ENCODE results near the gene TPM2.

The TPM2 gene

GRCh38 chr9:35679091-35679490 is 10.6 kb downstream of the TPM2 start:
- DNase-seq (ENCODE audit: low spot score) = no peak

- DNase-seq (ENCODE audit: low spot score) = peak; percentile 94
These were observed 13.9 kb downstream of the TPM2 start for GRCh38 chr9:35675732-35676392.

GRCh38 chr9:35675204-35675603 is 14.5 kb downstream of the TPM2 start:
- DNase-seq (ENCODE audit: low spot score) = no peak

DNA sequence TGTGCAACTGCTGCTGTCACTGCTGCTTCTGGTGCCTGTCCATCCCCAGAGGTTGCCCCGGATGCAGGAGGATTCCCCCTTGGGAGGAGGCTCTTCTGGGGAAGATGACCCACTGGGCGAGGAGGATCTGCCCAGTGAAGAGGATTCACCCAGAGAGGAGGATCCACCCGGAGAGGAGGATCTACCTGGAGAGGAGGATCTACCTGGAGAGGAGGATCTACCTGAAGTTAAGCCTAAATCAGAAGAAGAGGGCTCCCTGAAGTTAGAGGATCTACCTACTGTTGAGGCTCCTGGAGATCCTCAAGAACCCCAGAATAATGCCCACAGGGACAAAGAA is 15.7 kb downstream of the TPM2 start:
- no peak for DNase-seq (ENCODE audit: low spot score)

DNA sequence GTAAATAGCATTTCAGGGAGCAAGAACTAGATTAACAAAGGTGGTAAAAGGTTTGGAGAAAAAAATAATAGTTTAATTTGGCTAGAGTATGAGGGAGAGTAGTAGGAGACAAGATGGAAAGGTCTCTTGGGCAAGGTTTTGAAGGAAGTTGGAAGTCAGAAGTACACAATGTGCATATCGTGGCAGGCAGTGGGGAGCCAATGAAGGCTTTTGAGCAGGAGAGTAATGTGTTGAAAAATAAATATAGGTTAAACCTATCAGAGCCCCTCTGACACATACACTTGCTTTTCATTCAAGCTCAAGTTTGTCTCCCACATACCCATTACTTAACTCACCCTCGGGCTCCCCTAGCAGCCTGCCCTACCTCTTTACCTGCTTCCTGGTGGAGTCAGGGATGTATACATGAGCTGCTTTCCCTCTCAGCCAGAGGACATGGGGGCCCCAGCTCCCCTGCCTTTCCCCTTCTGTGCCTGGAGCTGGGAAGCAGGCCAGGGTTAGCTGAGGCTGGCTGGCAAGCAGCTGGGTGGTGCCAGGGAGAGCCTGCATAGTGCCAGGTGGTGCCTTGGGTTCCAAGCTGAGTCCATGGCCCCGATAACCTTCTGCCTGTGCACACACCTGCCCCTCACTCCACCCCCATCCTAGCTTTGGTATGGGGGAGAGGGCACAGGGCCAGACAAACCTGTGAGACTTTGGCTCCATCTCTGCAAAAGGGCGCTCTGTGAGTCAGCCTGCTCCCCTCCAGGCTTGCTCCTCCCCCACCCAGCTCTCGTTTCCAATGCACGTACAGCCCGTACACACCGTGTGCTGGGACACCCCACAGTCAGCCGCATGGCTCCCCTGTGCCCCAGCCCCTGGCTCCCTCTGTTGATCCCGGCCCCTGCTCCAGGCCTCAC is 16.3 kb downstream of the TPM2 start, which contains the start of gene CA9:
TSS of gene CA9 (plus strand) at position 797 of the 893 bp plus-strand sequence. CDS start at position 829, 32 bp downstream.
- DNase-seq (ENCODE audit: low spot score) = no peak

GRCh38 chr9:35669331-35670145 is 20.2 kb downstream of the TPM2 start:
- no peak for DNase-seq (ENCODE audit: low spot score)

DNA sequence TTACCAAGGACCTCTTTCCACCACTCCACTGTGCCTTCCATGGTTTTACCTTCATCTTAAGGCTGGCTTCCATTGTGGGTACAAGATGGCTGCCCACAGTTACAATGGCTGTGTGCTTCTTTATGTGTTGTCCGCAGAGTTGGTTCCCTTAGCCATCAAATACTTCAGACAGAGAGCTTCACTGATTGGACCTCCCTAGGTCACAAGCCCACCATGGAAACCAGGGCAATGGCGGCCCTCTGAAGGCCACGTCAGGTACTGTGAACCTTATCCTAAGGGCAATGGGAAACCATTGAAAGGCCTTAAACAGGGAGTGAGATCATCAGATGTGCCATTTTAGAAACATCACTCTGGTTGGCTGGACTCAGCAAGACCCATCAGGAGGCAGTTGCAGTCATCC is 21.8 kb downstream of the TPM2 start:
- DNase-seq (ENCODE audit: low spot score) = no peak

DNA sequence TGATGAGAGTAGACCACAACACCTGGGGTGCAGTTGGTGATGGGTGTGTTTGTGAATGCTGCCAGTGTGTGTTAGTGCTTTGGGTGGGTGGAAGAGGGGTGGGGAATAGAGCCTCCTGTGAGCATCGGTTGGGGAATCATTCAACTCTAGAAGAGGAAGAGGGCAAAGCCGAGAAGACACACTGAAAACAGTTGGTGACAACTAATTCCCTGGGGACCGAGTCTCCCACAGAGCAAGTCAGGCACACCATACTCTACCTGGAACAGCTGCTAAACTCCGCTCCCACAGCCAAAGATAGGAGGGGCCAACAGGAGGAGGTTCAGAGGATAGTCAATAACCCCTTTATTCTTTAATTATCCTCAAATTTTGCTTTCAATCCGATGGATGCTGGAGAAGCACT is 23.2 kb downstream of the TPM2 start:
- DNase-seq (ENCODE audit: low spot score) = no peak

DNA sequence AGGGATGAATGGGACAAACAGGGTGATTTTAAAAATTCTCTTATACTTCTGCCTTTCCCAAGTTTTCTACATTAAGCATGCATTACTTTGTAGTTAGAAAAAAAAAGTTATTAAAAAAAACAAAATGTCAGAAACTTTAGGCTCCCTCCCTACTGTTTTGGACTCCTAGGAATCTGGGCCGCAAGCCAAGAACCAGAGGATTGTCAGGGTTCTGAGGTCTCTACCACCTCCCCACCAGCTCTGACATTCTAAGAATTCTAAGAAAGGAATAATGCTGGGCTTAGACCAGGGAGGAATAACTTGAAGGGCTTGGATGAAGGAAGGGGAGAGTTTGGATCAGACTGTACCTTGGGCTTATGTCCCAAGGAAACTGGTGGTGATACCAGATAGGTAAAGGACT is 23.7 kb downstream of the TPM2 start:
- DNase-seq (ENCODE audit: low spot score) = no peak

- no peak for DNase-seq (ENCODE audit: low spot score)
These were observed 24.3 kb downstream of the TPM2 start for GRCh38 chr9:35665471-35665818.

DNA sequence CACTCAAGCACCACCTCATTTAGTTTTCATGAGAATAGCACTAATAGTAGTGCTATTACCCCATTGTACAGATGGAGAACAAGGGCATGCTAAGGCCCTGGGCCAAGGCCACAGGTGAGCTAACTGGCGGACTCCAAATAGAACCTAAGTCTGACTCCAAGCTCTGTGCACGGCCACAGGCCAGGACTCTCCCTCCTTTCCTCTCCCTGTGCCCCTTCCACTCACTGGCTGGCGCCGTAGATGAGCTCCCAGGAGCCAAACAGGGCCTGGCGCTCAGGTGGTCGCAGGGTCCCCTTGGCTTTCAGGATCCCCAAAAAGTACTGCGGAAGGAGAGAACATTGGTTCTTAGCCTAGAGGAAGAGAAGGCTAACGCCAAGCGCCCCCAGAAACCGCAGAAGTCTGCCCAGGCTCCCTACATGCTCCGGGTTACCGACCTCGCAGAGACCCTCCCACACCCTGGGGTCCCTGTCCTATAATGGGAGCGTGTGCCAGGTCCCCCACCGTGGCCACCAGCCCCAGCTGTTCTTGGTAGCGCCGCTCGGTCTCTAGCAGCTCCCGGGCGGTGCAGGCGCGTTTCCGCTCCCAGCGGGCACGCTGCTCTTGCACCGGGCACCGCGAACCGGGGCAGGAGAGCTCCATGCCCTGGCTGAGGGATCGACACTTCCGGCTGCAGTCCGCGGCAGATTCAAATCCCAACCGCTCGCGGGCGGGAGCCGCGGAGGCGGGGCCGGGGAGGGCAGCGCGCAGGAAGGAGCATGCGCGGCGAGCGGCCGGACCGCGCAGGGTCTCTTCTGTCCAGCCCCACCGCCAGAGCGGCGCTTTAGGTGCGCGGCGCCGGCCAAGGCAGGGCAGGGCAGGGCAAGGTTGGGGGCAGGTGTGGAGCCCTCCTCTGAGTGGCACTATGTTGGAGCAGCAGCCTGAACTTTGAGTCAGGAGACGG is 24.9 kb downstream of the TPM2 start, which contains the start of gene ARHGEF39:
TSS of gene ARHGEF39 (minus strand) at position 665 of the 940 bp plus-strand sequence. CDS start at position 639, 26 bp downstream.
- peak; percentile 92 for DNase-seq (ENCODE audit: low spot score)

DNA sequence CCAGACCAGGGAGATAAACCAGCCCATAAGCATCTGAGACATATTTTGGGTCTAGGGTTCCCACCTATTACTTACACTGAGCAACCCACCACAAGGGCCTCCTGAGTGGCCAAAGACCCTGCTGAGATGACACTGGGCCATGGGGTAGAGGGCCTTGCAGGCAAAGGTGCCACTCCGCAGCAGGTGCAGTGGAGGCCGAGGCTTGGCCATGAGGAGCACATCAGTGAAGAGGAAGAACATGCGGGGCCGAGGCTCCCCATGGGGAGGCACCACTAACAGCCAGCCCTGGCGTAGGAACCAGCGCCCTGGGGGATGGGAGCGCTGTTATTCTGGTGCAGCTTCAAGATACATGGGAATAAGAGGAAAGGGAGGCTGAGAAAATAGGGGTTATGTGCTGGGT is 27.3 kb downstream of the TPM2 start:
- no peak for DNase-seq (ENCODE audit: low spot score)

DNA sequence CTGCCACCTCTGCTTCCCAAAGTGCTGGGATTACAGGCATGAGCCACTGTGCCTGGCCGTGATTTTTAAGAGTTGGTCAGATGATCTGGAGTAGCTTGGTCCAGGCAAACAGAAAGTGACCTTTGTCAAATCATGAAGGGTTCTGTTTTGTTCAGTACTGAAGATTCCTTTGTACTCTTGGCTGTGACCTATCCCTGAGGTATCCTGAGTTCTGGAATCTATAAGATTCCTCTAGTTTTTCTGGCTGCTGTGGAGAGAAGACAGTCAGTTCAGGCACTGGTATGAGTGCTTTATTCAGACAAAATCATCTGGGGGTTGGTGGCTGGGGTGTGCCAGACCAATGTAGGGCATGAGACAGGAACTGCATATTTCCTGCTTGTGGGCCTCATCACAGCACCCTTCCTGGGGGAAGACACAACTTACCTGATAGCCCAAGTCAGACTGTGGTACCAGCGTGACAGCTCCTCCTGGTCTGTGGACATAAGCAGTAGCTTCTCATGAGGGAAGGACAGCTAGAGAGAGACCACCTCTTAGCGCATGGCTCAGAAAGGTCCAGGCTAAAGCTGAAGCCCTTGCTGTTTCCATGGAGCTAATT is 27.9 kb downstream of the TPM2 start:
- no peak for DNase-seq (ENCODE audit: low spot score)

DNA sequence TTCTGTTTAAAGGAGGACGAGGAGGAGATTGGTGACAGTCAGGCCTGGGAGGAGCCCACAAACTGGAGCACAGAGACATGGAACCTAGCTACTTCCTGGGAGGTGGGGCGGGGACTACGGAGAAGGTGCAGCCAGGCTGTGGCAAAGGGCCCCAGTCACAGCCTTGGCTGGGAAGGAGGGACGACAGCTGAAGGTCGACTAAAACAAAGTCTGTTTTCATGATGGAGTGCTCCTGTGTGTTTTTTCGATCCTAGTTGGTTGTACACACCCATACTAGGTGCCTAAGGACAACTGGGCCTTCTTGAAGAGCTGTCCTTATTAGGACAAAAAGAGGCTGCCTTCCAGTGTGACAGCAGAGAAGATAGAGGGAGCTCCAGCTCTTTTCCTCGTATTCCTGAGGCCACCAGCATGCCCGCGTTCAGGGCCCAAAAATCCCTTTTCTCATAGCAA is 28.7 kb downstream of the TPM2 start:
- DNase-seq (ENCODE audit: low spot score) = no peak

GRCh38 chr9:35659340-35659739 is 30.4 kb downstream of the TPM2 start:
- DNase-seq (ENCODE audit: low spot score) = no peak

DNA sequence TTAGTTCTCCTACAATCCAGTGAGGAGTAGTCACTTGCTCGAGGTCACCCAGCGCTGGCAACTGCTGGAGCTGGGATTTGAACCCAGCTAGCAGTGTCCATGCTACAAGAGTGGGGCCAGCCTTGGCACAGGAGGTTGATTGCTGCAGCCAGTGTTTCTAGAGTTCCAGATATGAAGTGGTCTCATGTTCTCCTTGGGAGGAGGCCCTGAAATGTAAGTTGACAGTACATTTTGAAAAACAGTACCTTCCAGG is 30.8 kb downstream of the TPM2 start:
- no peak for DNase-seq (ENCODE audit: low spot score)

DNA sequence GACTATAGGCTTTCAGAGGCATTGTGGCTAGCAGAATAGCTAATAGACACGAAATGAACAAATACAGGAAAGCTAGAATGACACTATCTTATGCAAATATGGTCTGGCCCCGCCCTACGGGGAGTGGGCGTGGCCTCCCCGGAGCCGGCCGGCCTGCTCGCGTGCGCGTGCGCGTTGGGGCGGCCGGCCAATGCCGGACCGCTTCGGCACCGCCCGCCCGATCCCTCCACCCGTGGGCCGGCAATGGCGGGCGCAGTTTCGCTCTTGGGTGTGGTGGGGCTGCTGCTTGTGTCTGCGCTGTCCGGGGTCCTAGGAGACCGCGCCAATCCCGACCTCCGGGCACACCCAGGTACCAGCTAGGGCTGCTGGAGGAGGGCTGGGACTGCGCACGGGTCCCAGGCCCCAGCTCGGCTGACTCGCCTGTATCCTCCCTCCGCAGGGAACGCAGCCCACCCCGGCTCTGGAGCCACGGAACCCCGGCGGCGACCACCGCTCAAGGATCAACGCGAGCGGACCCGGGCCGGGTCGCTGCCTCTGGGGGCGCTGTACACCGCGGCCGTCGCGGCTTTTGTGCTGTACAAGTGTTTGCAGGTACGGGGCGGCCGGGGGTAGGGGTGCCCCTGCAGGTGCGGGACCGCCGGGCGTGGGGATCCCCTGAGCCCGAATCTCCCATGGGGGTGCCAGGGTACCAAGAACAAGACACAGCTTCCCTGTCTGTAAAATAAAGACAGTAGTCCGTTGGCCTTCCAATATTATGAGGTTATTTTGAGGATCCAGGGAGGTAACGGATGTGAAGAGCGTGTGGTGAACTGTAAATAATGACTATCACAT is 31.4 kb downstream of the TPM2 start, which contains the start of gene CCDC107:
TSS of gene CCDC107 (plus strand) at position 156 of the 831 bp plus-strand sequence. CDS start at position 244, 88 bp downstream.
- peak; percentile 93 for DNase-seq (ENCODE audit: low spot score)

DNA sequence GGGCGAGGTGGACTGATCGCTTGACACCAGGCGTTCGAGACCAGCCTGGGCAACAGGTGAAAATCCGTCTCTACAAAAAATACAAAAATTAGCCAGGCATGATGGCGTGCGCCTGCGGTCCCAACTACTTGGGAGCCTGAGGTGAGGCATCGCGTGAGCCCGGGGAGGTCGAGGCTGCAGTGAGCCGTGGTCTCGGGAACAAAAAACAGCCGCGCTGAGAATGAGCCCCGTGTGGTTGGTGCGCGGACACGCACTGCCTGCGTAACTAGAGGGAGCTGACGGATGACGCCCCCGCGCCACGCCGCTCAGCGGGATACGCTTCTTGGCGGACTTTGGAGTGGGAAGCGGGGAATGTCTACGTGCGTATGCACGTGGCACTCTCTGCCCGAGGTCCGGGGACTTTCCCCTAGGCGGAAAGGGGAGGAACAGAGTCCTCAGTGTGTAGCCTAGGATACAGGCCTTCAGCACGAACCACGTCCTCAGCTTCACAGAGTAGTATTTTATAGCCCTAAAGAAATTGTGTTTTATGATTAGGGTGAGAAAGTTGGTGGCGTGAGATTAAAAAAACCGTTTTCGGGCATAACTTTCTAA is 32.1 kb downstream of the TPM2 start, which contains the start of gene RMRP:
TSS of gene RMRP (minus strand) at position 474 of the 591 bp plus-strand sequence.
- DNase-seq (ENCODE audit: low spot score) = peak; percentile 96

DNA sequence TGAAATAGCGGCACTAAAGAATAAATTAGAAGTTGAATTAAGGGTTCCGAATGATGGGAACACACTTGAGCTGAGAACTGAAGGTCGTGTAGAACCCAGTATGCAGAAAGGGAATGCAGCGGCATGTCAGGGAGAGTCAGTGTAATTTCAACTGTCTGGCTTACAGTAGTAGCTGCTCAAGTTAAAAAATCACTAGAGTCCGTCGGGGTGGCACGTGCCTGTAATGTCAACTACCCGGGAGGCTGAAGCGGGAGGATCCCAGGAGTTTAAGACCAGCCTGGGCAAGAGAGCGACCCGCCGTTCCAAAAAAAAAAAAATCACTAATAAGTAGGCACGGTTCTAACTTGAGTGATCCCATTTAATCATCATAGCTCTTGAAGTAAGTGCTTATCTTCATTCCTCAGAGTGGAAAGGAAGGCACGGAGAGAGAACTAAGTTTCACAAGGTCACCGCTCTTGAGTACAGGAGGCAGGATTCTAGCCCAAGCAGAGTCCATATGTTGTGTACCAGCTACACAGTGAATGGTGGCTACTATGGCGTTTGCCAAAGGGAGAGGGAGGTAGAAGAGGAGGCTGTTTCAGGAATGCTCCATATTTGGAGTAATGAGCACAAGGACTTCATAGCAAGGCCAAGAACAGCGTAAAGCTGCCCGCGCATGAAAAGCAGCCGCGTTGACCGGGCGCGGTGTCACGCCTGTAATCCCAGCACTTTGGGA is 32.7 kb downstream of the TPM2 start:
- DNase-seq (ENCODE audit: low spot score) = no peak
